GM18520 (cell line): ENCODE data around the gene ISG20L2.

Experiments used
- ATAC-seq: cut with Tn5 transposase; IDR thresholded peaks from one replicate; pipeline ENCODE4 v1.9.1; 2021; ENCODE audit not compliant: unreplicated experiment

The ISG20L2 gene

GRCh38 chr1:156741481-156741983 lies 13.0 kb upstream of the ISG20L2 start:
- ATAC-seq, result no peak

GRCh38 chr1:156740741-156741480 lies 12.3 kb upstream of the ISG20L2 start, which contains the start of gene MRPL24:
Gene MRPL24, minus strand, starts transcription at chr1:156741088. Its CDS starts 2,384 bp downstream, at chr1:156738704.
- ATAC-seq, result peak; percentile 81

- ATAC-seq, result no peak
Observed at GRCh38 chr1:156740237-156740740, 11.7 kb upstream of the ISG20L2 start.

GRCh38 chr1:156738916-156739315 lies 10.3 kb upstream of the ISG20L2 start:
- ATAC-seq, result no peak

GRCh38 chr1:156738407-156738806 lies 9.8 kb upstream of the ISG20L2 start:
- ATAC-seq, result no peak

GRCh38 chr1:156733989-156734584 lies 5.5 kb upstream of the ISG20L2 start:
- ATAC-seq, result no peak

- ATAC-seq, result peak; percentile 33
Observed at GRCh38 chr1:156727926-156728598, 504 bp downstream of the ISG20L2 start, which contains the start of gene METTL25B. Gene METTL25B, plus strand, starts transcription at chr1:156728469. Its CDS starts 636 bp downstream, at chr1:156729105.

- ATAC-seq, result no peak
Observed at GRCh38 chr1:156727492-156727891, 1.1 kb downstream of the ISG20L2 start.

GRCh38 chr1:156726549-156727226 lies 1.9 kb downstream of the ISG20L2 start:
- ATAC-seq, result no peak

- peak; percentile 38 for ATAC-seq
Observed at GRCh38 chr1:156725683-156726280, 2.8 kb downstream of the ISG20L2 start.

- no peak for ATAC-seq
Observed at GRCh38 chr1:156721535-156721934, 7.0 kb downstream of the ISG20L2 start.

GRCh38 chr1:156721131-156721530 lies 7.4 kb downstream of the ISG20L2 start:
- no peak for ATAC-seq

GRCh38 chr1:156717351-156717750 lies 11.2 kb downstream of the ISG20L2 start:
- ATAC-seq, result no peak

GRCh38 chr1:156714830-156715229 lies 13.7 kb downstream of the ISG20L2 start:
- ATAC-seq, result no peak

- ATAC-seq, result no peak
Observed at GRCh38 chr1:156712626-156713025, 15.9 kb downstream of the ISG20L2 start.

GRCh38 chr1:156711011-156711817 lies 17.4 kb downstream of the ISG20L2 start:
- ATAC-seq, result no peak

- ATAC-seq, result no peak
Observed at GRCh38 chr1:156709757-156710489, 18.6 kb downstream of the ISG20L2 start.

GRCh38 chr1:156709031-156709430 lies 19.5 kb downstream of the ISG20L2 start:
- ATAC-seq, result no peak

- no peak for ATAC-seq
Observed at GRCh38 chr1:156708218-156708661, 20.3 kb downstream of the ISG20L2 start.
